G401.6 (cell line): ENCODE measurements around the gene PHKG2.

Experiments used
- FAIRE-seq: peaks from 2 replicates; lab custom pipeline; 2012; peaks lifted over from hg19 to GRCh38; lab: Jason Lieb, UNC

The PHKG2 gene

DNA sequence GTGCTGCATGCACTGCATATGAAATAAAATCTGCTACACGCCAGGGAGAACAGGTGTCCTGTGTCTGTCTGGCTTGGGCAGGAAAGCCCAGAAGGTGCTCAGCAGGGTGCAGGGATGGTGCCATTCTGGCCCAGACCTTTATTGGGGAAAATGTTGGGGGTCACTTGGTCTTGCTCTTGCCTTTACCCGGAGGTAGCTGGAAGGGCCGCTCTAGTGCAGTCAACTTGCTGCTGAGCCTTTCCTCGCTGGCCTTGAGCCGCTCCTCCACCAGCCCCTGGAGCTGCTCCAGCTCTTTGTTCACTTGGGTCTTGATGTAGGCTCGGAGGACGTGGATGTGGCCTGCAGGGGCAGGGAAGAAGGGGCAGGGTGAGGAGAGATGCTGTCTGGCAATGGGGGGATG, 9.1 kb downstream of the PHKG2 start:
- FAIRE-seq = no peak

DNA sequence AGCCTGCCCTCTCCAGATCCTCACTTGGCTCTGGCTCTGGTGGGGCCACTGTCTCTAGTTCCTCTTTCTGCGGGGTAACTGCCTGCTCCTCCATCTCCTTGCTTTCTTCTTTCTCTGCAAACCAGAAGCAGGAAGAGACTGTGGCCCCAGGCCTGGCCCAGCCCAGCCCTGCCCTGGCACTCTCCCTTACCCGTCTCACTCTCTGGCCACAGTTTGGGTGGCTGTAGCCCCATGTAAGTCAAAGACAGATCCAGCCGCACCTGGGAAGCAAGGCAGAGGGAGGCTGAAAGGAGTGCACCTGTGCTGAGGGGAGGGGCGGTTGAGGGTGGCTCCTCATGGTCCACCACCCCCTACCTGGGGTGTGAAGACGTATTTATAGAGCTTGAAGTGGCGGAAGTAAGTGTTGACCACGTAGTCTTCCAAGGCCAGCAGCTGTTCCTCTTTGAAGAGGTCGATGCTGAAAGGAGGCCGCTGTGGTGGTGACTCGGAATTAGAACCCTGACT, 10.8 kb downstream of the PHKG2 start:
- no peak for FAIRE-seq

DNA sequence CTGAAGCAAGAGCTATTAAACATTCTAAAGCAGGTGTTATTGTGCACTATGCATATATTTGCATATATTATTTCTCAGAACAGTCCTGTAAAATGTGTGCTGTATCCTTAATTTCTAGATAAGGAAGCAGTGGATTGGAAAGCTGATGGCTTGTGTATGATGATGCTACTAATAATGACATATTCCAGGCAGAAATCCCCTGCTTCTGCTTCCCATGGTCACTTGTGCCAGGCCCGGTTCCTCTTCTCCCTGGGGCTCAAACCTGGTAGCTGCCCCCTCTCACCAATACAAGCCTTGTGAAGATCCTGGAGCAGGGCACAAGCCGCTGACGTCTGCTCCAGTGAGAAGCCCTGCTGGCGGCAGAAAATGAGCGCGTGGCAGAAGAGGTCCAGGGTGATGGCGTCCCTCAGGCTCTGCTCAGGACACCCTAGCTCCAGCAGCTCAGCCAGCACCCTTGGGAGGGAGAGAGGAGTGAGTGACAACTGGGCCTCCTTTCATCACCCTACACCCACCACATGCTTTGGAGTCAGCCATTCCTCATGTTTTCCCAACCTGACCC, 11.9 kb downstream of the PHKG2 start:
- FAIRE-seq = no peak

DNA sequence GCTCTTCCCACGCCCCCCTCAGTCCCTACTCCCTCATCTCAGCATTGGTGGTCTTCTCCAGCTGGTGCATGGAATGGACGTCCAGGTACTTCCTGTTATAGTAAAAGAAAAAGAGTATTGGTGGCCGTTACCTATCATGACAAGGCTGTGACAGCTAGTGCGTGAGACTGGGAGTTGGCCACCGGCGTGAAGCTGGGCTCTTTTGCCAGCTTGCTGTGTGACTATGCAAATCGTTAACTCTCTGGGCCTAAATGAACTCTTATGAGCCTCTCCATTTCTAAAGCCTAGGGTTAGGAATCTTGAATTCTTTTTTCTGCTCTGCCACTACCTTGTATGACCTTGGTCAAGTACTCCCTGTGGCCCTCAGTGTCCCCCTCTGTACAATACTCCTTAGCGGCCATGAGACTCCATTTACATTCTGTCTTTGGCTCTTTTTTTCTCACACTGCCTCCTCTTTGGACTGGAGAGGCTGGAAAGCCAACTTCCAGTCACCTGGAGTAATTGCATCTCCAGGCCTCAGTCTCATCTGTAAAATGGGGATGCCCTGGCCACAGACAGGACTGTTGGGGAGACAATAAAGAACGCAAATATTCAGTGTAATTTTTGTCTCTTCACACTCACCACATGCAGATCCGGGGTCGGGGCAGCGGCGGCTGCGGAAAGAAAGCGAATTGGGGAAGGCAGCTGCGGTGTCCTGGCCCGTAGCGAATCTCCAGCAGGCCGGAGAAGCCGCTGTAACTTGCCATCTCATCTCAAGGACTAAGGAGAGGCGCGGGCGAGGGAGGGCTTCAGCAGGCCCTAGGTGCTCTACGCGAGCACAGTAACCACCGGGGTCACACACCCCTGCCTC, 12.6 kb downstream of the PHKG2 start:
- FAIRE-seq = no peak

DNA sequence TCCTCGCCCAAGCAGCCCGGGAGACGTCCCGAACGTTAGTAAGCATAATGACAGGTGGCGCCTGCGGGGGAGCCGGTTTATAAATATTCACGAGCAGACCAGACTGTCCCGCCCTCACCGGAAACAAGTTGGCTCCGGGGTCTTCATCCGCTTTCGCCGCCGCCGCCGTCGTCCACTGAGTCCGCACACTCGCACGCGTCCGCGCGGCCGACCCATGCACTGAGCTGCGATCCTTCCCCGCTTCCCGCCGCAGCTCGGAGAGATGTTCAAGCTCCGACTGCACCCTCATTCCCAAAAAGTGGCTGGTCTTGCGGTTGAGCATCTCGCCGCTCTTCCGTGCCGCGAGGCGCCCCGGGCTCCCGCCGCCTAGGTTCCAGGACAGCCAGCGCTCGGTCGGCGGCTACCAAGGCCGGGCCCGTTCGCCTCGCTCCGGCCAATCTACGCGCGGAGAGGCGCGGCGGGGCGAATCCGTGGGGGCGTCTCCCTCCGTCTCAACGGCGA, 13.3 kb downstream of the PHKG2 start:
- no peak for FAIRE-seq

DNA sequence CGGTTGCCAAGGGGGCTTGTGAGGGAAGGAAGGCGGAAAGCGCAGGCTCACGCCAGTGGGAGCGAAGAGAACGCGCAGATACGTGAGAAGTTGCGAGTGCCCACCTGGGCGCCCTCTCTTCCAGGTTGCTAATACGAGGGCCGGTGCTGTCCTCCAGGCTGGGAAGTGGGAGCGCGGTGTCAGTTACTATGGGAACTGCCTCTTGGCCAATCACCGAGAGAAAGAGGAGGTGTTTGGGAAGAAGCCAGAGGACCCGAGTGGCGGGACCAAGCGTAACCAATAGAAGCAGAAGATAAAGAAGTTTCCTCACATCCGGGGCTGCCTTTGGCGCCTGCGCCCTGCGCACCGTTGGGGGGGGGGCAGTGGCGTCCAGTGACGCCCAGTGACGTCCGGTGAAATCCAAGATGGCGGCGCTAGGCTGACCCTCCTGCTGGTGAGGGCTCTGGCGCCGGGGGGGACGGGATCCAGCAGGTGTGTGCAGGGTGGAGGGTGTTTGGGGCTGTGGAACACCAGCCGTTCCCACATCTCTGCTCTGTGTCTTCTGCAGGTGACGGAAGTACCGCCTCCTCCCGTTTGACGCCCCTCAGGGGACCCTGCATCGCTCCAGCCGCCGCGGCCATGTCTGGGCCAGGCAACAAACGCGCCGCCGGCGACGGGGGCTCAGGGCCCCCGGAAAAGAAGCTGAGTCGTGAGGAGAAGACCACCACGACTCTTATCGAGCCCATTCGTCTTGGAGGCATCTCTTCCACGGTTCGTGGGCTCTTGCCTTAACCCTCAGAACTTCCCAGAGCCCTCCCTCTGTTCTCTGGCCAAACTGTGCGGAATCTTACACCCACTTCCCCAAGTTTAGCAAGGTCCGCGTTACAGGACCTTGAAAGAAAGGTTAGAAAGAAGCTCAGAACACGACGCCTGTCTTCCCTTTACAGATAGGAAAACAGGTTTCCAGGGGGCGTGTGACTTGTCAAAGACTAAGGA, 14.0 kb downstream of the PHKG2 start, which contains the start of the genes CFAP119 and RNF40:
Gene CFAP119, minus strand, starts transcription at position 135 of the 975 bp plus-strand sequence. CDS start 314 bp downstream, outside the sequence.
Gene RNF40, plus strand, starts transcription at position 395 of the 975 bp plus-strand sequence. Its CDS starts 224 bp downstream, at position 619.
- FAIRE-seq = peak; percentile 99

DNA sequence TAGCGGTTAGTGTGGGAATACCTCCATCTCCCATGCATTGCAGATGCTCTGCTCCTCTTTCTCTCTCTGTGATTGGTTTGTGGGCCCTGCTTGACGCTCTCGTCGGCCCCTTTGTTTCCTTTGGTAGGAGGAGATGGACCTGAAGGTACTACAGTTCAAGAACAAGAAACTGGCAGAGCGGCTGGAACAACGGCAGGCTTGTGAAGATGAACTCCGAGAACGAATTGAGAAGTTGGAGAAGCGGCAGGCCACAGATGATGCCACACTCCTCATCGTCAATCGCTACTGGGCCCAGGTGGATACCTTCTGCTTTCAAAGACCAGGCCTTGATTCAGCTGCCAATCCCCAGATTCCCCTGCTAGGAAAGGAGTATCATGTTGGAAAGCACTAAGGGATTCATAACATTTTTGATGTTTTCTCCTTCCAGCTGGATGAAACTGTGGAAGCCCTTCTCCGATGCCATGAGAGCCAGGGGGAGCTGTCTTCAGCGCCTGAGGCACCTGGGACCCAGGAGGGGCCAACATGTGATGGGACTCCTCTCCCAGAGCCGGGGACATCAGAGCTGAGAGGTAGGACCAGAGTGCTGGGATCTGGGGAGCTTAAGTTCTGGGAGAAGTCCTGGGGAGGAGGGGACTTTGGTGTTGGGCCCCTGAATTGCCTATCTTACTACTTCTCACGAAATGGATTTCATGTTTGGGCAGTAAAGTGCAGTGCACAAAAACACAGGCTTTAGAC, 14.9 kb downstream of the PHKG2 start:
- no peak for FAIRE-seq

DNA sequence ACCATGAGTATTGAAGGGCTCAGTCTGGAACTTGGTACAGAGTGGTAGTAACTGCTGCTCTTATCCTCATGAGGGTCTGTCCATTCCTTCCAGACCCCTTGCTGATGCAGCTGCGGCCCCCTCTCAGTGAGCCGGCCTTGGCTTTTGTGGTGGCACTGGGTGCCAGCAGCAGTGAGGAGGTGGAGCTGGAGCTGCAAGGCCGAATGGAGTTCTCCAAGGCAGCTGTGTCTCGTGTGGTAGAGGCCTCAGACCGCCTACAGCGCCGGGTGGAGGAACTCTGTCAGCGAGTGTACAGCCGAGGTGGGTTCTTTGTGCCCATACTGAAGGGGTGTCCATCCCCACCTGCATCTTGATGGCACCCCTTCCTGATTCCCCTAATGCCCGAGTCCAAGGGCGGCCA, 15.9 kb downstream of the PHKG2 start:
- FAIRE-seq = no peak

DNA sequence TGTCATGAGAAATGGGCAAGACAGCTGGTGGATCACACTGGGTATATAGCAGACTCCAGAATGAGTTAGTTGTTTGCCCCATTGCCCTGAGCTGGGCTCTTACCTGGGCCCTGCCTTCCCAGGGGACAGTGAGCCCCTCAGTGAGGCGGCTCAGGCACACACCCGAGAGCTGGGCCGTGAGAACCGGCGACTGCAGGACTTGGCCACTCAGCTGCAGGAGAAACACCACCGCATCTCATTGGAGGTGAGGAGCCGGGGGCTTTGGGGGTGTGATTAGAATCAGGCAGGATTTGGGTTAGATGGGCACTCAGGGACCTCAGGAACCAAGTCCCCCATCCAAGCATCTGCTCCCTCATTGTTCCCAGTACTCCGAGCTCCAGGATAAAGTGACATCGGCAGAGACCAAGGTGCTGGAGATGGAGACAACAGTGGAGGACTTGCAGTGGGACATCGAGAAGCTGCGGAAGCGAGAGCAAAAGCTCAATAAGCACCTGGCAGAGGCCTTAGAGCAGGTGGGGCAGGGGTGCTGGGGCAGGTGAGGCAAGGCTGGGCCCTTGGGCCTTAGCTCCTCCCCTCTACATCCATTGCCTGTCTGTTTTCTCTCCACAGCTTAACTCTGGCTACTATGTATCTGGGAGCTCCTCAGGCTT, 16.7 kb downstream of the PHKG2 start:
- no peak for FAIRE-seq

DNA sequence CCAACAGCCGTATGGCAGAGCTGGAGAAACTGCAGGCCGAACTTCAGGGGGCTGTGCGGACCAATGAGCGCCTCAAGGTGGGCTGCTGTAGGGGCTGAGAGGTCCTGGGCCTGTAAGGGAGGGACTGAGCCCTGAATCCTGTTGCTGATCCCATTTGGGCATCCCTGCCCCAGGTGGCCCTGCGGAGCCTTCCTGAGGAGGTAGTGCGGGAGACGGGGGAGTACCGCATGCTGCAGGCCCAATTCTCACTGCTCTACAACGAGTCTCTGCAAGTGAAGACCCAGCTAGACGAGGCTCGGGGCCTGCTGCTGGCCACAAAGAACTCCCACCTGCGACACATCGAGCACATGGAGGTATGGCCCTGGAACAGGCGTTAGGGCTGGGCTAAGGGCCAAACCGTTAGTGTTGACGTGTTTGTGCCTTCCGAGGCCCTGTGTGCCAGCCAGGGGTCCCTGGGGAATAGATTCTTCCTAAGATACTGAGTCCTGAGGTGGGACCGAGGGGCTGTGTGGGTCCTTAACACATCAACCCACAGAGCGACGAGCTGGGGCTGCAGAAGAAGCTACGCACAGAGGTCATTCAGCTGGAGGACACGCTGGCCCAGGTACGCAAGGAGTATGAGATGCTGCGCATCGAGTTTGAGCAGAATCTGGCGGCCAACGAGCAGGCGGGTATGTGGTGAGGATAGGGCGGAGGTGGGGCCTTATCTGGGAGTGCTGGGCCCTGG, 18.1 kb downstream of the PHKG2 start:
- FAIRE-seq = no peak

DNA sequence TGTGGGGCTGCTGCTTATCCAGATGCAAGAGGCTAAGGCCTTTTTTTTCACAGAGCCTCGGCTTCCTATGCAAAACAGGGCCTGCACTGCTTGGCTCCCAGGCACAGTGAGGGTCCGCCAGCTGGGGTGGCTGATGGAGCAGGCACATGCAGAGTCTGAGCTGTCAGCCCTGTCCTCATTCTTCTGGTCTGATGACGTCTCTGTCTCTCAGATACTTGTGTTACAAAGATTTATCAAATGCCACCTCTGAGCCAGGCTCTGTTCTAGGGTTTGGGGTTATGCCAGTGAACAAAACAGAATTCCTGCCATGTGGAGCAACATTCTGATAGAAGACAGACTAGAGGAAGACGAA, 18.7 kb downstream of the PHKG2 start:
- no peak for FAIRE-seq

DNA sequence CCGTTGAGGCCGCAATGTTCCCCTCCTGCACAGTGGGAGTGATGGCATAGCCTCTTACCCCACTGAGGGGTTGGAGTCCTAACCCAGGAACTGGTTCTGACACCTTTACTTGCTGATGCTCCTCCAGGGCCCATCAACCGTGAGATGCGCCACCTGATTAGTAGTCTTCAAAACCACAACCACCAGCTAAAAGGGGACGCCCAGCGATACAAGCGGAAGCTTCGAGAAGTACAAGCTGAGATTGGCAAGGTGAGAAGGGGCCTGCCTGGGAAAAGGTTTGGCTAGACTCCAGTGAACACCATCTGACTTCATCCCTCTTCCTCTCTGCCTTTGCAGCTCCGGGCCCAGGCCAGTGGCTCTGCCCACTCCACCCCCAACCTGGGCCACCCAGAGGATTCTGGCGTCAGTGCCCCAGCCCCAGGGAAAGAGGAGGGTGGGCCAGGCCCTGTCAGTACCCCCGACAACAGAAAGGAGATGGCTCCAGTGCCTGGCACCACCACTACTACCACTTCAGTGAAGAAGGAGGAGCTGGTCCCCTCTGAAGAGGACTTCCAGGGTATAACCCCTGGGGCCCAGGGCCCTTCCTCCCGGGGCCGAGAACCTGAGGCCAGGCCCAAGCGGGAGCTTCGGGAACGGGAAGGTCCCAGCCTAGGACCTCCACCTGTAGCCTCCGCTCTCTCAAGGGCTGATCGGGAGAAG, 19.7 kb downstream of the PHKG2 start:
- FAIRE-seq = no peak

DNA sequence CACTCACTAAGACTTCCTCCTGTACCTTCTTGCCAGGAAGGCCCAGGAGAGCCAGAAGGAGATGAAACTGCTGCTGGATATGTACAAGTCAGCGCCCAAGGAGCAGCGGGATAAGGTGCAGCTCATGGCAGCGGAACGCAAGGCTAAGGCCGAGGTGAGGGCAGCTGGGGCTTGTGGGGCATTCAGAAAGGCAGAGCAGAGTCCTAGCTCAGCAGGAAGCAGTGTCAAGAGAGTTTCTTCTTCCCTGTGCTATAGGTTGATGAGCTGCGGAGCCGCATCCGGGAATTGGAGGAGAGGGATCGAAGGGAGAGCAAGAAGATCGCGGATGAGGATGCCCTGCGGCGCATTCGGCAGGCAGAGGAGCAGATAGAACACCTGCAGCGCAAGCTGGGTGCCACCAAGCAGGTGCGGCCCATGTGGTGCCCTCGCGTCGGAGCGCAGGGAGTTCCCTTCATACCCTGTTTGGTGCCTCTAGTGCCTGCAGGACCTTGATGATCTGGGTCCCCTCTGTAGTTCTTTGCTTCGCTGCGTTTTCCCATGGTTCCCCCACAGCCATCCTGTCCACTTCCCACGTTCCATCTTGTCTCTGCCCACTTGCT, 20.5 kb downstream of the PHKG2 start:
- no peak for FAIRE-seq

DNA sequence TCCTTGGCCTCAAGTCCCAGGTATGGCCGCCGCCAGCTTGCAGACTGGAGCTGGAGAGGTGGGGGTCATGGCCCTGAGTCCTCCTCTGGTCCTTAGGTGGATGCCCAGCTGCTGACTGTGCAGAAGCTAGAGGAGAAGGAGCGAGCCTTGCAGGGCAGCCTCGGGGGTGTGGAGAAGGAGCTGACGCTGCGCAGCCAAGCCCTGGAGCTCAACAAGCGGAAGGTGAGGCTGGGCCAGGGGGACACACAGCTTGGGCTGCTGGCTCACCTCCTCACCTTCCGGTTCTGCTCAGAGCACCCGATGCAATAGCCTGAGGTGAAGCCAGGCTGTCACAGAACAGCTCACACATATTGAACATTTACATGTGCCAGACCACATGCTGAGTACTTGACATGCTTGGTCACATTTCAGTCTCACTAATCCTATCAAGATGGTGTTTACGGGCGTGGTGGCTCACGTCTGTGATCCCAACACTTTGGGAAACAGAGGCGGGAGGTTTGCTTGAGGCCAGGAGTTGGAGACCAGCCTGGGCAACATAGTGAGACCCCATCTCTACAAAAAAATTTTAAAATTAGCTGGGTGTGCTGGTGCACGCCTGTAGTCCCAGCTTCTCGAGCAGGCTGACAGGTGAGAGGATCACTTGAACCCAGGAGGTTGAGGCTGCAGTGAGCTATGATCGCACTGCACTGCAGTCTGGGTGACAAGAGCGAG, 21.3 kb downstream of the PHKG2 start:
- no peak for FAIRE-seq

DNA sequence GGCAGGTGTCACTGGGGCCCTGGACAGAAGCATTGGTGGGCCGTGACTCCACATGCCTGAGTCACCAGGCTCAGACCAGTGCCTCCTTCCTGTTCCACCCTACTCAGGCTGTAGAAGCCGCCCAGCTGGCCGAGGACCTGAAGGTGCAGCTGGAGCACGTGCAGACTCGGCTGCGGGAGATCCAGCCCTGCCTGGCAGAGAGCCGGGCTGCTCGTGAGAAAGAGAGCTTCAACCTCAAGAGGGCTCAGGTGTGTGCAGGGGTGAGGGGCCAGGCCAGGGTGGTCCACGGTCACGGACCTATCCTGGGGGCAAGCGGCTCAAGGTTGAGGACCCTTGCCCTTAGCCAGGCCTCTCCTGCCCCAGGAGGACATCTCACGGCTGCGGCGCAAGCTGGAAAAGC, 23.5 kb downstream of the PHKG2 start:
- no peak for FAIRE-seq

DNA sequence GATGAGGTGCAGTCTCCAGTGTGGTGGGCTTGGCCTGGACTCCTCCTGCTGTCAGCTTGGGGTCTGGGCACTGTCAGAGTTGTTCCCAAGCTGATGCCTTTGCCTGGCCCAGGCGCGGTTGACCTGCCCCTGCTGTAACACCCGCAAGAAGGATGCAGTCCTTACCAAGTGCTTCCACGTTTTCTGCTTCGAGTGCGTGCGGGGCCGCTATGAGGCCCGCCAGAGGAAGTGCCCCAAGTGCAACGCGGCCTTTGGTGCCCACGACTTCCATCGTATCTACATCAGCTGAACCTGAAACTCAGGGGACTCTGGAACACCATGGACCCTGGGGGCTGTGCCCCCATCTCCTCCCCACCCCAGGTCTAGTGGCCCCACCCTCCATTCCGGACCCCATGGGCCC, 25.6 kb downstream of the PHKG2 start:
- FAIRE-seq = no peak

DNA sequence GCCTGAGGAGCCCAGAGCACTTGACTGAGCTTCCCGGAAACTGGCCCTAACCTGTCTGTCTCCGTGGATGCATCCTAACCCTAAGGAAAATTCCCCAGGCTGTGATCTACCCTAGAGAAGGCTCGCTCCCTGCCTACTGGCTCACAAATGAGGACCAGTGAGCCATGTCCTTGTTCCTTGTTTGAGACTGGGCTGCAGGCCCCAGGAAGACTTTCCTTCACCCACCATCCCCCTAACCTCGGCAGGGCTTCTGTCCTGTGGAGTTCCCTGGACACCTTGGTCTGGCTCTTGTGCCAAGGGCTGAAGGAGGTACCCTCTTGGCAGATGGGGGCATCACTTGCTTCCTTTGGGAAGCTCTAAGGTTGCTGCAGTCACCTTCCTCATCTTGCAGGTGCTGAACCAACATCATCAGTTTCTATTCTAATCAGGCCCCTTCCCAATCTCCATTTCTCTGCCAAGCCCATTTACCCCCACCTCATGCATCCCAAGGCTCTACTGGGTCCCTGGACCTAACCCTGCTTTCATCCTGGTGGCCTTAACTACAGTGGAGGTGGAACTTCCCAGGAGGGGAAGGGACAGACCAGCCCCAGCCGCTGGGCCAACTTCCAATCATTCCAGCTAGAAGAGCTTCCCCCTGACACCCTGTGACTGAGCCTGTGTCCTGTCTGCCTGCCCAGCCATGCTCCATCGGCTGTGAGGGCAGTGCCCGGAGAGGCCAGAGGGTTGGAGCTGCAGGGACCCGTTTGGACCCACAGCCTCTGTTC, 26.3 kb downstream of the PHKG2 start:
- no peak for FAIRE-seq

DNA sequence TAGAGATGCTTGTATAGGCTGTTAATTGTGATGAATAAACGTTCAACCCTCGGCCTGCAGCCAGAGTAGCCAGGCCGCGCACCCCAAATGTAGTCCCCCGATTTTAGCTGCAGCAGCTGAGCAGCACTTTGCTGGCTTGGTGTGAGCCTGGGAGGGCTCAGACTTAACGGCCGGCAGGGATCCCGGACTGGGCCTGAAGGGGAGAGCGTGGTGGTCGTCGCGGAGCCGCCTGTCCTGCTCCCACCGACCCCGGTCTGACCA, 26.8 kb downstream of the PHKG2 start:
- FAIRE-seq = no peak
